HepG2 (cell line): ENCODE measurements around the gene AJUBA. TPM values are rescaled to one million over a fixed set of nuclear protein-coding genes. Genes with fewer than 3 reads are reported as not detected.

Experiments used
- AHDC1 ChIP-seq: sonication (generic); formaldehyde crosslinking; IDR thresholded peaks from 2 replicates; pipeline ENCODE4 v1.5.1; 2020; ENCODE audit warnings: mild to moderate bottlenecking, missing genetic modification reagents, borderline replicate concordance
- CHD2 ChIP-seq: IDR thresholded peaks from 2 replicates; pipeline ENCODE4 v1.6.1; 2011; ENCODE audit warnings: low read depth, low read length, improper control_type of control experiment
- EED ChIP-seq: sonication (generic); formaldehyde crosslinking; IDR thresholded peaks from 2 replicates; pipeline ENCODE4 v1.5.0; 2020; ENCODE audit warnings: mild to moderate bottlenecking, missing genetic modification reagents
- EZH2 ChIP-seq: conservative IDR thresholded peaks from 2 replicates; pipeline ENCODE4 v1.6.1; 2012; ENCODE audit warnings: mild to moderate bottlenecking, low read depth, low read length, moderate library complexity
- KLF6 ChIP-seq: IDR thresholded peaks from 2 replicates; pipeline ENCODE4 v1.8.0; 2016; ENCODE audit warnings: missing biosample characterization, missing genetic modification reagents
- NFE2 ChIP-seq: sonication (generic); formaldehyde crosslinking; IDR thresholded peaks from 2 replicates; pipeline ENCODE4 v1.4.0; 2020; ENCODE audit warnings: missing genetic modification reagents
- PHB2 ChIP-seq: fragments of 450-650 bp; IDR thresholded peaks from 2 replicates; pipeline ENCODE4 v1.6.1; 2018; ENCODE audit not compliant: partially characterized antibody
- REL ChIP-seq: sonication (generic); formaldehyde crosslinking; conservative IDR thresholded peaks from 2 replicates; pipeline ENCODE4 v1.8.0; 2022; ENCODE audit warnings: mild to moderate bottlenecking, missing genetic modification reagents, moderate library complexity
- SNAI1 ChIP-seq: sonication (generic); formaldehyde crosslinking; IDR thresholded peaks from 2 replicates; pipeline ENCODE4 v1.5.0; 2020; ENCODE audit warnings: mild to moderate bottlenecking, missing genetic modification reagents, borderline replicate concordance
- ZFP36L1 ChIP-seq: sonication (generic); formaldehyde crosslinking; IDR thresholded peaks from 2 replicates; pipeline ENCODE4 v1.8.0; 2022; ENCODE audit warnings: mild to moderate bottlenecking, missing genetic modification reagents, moderate library complexity
- ZNF232 ChIP-seq: sonication (generic); formaldehyde crosslinking; IDR thresholded peaks from 2 replicates; pipeline ENCODE4 v1.4.0; 2020; ENCODE audit warnings: missing genetic modification reagents, borderline replicate concordance
- ZNF563 ChIP-seq: sonication (generic); formaldehyde crosslinking; IDR thresholded peaks from 2 replicates; pipeline ENCODE4 v1.8.0; 2022; ENCODE audit warnings: mild to moderate bottlenecking, moderate library complexity, missing genetic modification reagents
- polyA plus RNA-seq, 8 experiments: library from polyadenylated mRNA; depleted of rRNA in 3 of 8; stranded (reverse) in 7 of 8; unstranded in 1 of 8; fragments of >200 nt; fragmentation: Illumina TruSeq in 4 of 8; extraction: Trizol in 4 of 8; gene quantifications; 2 replicates each; pipeline versions ENCODE4 v1.2.1 to v1.2.3, GENCODE V29; 2011 to 2016; ENCODE audit warnings: low read depth in 4 of 8, missing spikeins in 1 of 8, mixed read lengths in 1 of 8; ENCODE audit not compliant: insufficient read depth in 1 of 8
- total RNA-seq, 5 experiments: library from RNA; depleted of rRNA; stranded (reverse); fragments of >200 nt; fragmentation: Illumina TruSeq; extraction: Trizol; gene quantifications; 2 replicates each; pipeline ENCODE4 v1.2.3, GENCODE V29; 2016; ENCODE audit warnings: low read depth in 1 of 5
- TF ChIP-seq, protein P1 (sequence below): sonication (generic); formaldehyde crosslinking; IDR thresholded peaks from 2 replicates; pipeline ENCODE4 v1.4.0; 2020; ENCODE audit warnings: missing genetic modification reagents
- TF ChIP-seq, protein P2 (sequence below): sonication (generic); formaldehyde crosslinking; IDR thresholded peaks from 2 replicates; pipeline ENCODE4 v1.9.0; 2021; ENCODE audit warnings: missing genetic modification reagents, mild to moderate bottlenecking, borderline replicate concordance
- TF ChIP-seq, protein P3 (sequence below): sonication (generic); formaldehyde crosslinking; IDR thresholded peaks from 2 replicates; pipeline ENCODE4 v1.4.0; 2020; ENCODE audit warnings: mild to moderate bottlenecking, missing genetic modification reagents, borderline replicate concordance

Gene AJUBA
- total and polyA plus RNA-seq, 2 of the 13 experiments (the other 11 are each of a cell fraction or from before 2014, with no cell fraction given), result 157 to 241 TPM

GRCh38 chr14:22980672-22981089, 1.7 kb downstream of the AJUBA start (continued):
- TF ChIP-seq AHDC1, result no peak
- TF ChIP-seq ZNF232 (CRISPR knock-in tag), result no peak
- TF ChIP-seq EZH2, result no peak
- no peak for TF ChIP-seq ZNF563 (CRISPR knock-in tag)
- TF ChIP-seq PHB2, result no peak
- TF ChIP-seq EED (CRISPR knock-in tag), result no peak
- TF ChIP-seq CHD2, result peak; percentile 44; the same call in 1 of the 2 replicates
- TF ChIP-seq NFE2 (CRISPR knock-in tag), result no peak
- TF ChIP-seq, protein P1, sequence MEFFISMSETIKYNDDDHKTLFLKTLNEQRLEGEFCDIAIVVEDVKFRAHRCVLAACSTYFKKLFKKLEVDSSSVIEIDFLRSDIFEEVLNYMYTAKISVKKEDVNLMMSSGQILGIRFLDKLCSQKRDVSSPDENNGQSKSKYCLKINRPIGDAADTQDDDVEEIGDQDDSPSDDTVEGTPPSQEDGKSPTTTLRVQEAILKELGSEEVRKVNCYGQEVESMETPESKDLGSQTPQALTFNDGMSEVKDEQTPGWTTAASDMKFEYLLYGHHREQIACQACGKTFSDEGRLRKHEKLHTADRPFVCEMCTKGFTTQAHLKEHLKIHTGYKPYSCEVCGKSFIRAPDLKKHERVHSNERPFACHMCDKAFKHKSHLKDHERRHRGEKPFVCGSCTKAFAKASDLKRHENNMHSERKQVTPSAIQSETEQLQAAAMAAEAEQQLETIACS, result no peak
- TF ChIP-seq KLF6 (CRISPR knock-in tag), result no peak
- TF ChIP-seq, protein P2, sequence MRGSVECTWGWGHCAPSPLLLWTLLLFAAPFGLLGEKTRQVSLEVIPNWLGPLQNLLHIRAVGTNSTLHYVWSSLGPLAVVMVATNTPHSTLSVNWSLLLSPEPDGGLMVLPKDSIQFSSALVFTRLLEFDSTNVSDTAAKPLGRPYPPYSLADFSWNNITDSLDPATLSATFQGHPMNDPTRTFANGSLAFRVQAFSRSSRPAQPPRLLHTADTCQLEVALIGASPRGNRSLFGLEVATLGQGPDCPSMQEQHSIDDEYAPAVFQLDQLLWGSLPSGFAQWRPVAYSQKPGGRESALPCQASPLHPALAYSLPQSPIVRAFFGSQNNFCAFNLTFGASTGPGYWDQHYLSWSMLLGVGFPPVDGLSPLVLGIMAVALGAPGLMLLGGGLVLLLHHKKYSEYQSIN (CRISPR knock-in tag), result no peak
- TF ChIP-seq ZFP36L1, result no peak
- TF ChIP-seq, protein P3, sequence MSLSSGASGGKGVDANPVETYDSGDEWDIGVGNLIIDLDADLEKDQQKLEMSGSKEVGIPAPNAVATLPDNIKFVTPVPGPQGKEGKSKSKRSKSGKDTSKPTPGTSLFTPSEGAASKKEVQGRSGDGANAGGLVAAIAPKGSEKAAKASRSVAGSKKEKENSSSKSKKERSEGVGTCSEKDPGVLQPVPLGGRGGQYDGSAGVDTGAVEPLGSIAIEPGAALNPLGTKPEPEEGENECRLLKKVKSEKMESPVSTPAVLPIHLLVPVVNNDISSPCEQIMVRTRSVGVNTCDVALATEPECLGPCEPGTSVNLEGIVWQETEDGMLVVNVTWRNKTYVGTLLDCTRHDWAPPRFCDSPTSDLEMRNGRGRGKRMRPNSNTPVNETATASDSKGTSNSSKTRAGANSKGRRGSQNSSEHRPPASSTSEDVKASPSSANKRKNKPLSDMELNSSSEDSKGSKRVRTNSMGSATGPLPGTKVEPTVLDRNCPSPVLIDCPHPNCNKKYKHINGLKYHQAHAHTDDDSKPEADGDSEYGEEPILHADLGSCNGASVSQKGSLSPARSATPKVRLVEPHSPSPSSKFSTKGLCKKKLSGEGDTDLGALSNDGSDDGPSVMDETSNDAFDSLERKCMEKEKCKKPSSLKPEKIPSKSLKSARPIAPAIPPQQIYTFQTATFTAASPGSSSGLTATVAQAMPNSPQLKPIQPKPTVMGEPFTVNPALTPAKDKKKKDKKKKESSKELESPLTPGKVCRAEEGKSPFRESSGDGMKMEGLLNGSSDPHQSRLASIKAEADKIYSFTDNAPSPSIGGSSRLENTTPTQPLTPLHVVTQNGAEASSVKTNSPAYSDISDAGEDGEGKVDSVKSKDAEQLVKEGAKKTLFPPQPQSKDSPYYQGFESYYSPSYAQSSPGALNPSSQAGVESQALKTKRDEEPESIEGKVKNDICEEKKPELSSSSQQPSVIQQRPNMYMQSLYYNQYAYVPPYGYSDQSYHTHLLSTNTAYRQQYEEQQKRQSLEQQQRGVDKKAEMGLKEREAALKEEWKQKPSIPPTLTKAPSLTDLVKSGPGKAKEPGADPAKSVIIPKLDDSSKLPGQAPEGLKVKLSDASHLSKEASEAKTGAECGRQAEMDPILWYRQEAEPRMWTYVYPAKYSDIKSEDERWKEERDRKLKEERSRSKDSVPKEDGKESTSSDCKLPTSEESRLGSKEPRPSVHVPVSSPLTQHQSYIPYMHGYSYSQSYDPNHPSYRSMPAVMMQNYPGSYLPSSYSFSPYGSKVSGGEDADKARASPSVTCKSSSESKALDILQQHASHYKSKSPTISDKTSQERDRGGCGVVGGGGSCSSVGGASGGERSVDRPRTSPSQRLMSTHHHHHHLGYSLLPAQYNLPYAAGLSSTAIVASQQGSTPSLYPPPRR (CRISPR knock-in tag), result peak; percentile 27; the same call in 1 of the 2 replicates
- TF ChIP-seq REL (CRISPR knock-in tag), result no peak
- TF ChIP-seq SNAI1 (CRISPR knock-in tag), result no peak
